ENCODE results near the gene USP32. TPM values are rescaled to one million over a fixed set of nuclear protein-coding genes. Genes with fewer than 3 reads are reported as not detected.
"Not testable (repeated sequence)": the region's sequence is repeated elsewhere in the genome, so short reads cannot be mapped to it uniquely, and the experiment has no call there.

USP32 gene
- total RNA-seq, 1 donor from 2014 or later, result 34.2 TPM

- intact Hi-C loops (cut with micrococcal nuclease), result not testable (repeated sequence)
Observed at GRCh38 chr17:60186846-60187745, 204.8 kb downstream of the USP32 start.

- intact Hi-C loops (cut with micrococcal nuclease), result not testable (repeated sequence)
Observed at GRCh38 chr17:60186372-60186771, 205.6 kb downstream of the USP32 start.

GRCh38 chr17:60180380-60180779, 211.6 kb downstream of the USP32 start:
- intact Hi-C loops (cut with micrococcal nuclease), result not testable (repeated sequence)

GRCh38 chr17:60178180-60178579, 213.8 kb downstream of the USP32 start:
- intact Hi-C loops (cut with micrococcal nuclease), result not testable (repeated sequence)

GRCh38 chr17:60176763-60177162, 215.2 kb downstream of the USP32 start:
- intact Hi-C loops (cut with micrococcal nuclease), result not testable (repeated sequence)

- intact Hi-C loops (cut with micrococcal nuclease), result not testable (repeated sequence)
Observed at GRCh38 chr17:60174767-60175166, 217.2 kb downstream of the USP32 start.

GRCh38 chr17:60174035-60174434, 217.9 kb downstream of the USP32 start:
- intact Hi-C loops (cut with micrococcal nuclease), result no loop called here

- intact Hi-C loops (cut with micrococcal nuclease), result no loop called here
Observed at GRCh38 chr17:60173304-60173819, 218.6 kb downstream of the USP32 start.

- intact Hi-C loops (cut with micrococcal nuclease), result no loop called here
Observed at GRCh38 chr17:60171753-60172079, 220.2 kb downstream of the USP32 start.

GRCh38 chr17:60170835-60171752, 220.8 kb downstream of the USP32 start:
- intact Hi-C loops (cut with micrococcal nuclease), result no loop called here

- intact Hi-C loops (cut with micrococcal nuclease), result no loop called here
Observed at GRCh38 chr17:60169921-60170817, 221.8 kb downstream of the USP32 start.

- intact Hi-C loops (cut with micrococcal nuclease), result no loop called here
Observed at GRCh38 chr17:60168654-60169053, 223.3 kb downstream of the USP32 start.

GRCh38 chr17:60167065-60167741, 224.7 kb downstream of the USP32 start:
- intact Hi-C loops (cut with micrococcal nuclease), result no loop called here

GRCh38 chr17:60165971-60166370, 226.0 kb downstream of the USP32 start:
- intact Hi-C loops (cut with micrococcal nuclease), result no loop called here

GRCh38 chr17:60165223-60165622, 226.7 kb downstream of the USP32 start:
- intact Hi-C loops (cut with micrococcal nuclease), result no loop called here

GRCh38 chr17:60164697-60165096, 227.2 kb downstream of the USP32 start:
- intact Hi-C loops (cut with micrococcal nuclease), result no loop called here

- intact Hi-C loops (cut with micrococcal nuclease), result no loop called here
Observed at GRCh38 chr17:60164164-60164563, 227.8 kb downstream of the USP32 start.

GRCh38 chr17:60163108-60163784, 228.7 kb downstream of the USP32 start:
- intact Hi-C loops (cut with micrococcal nuclease), result no loop called here

- intact Hi-C loops (cut with micrococcal nuclease), result no loop called here
Observed at GRCh38 chr17:60161598-60162330, 230.2 kb downstream of the USP32 start.

Data from T-helper 2 cell treated with Interferon-gamma antibody and Interleukin-4, amounts not matched to agents 100 ng/mL and 5 ng/mL, for 36 hours (primary cell).